GM12801 (cell line): Measurements from ENCODE around the gene SLC15A1.

ENCODE experiments used
- CTCF ChIP-seq: IDR thresholded peaks from one replicate; pipeline ENCODE4 v1.5.1; 2011; ENCODE audit warnings: control low read depth; ENCODE audit not compliant: insufficient read length; ENCODE audit errors: extremely low read depth

Gene SLC15A1

GRCh38 chr13:98795220-98795619 is 42.7 kb upstream of the SLC15A1 start:
- TF ChIP-seq CTCF = no peak

- no peak for TF ChIP-seq CTCF
Observed at GRCh38 chr13:98794498-98794897, 42.0 kb upstream of the SLC15A1 start.

GRCh38 chr13:98792785-98793495 is 40.5 kb upstream of the SLC15A1 start:
- TF ChIP-seq CTCF = no peak

GRCh38 chr13:98792321-98792720 is 39.8 kb upstream of the SLC15A1 start:
- TF ChIP-seq CTCF = no peak

GRCh38 chr13:98791611-98792010 is 39.1 kb upstream of the SLC15A1 start:
- TF ChIP-seq CTCF = no peak

- TF ChIP-seq CTCF = no peak
Observed at GRCh38 chr13:98787996-98788395, 35.5 kb upstream of the SLC15A1 start.

- TF ChIP-seq CTCF = no peak
Observed at GRCh38 chr13:98787173-98787572, 34.7 kb upstream of the SLC15A1 start.
